ENCODE measurements around the gene TBX20.
"Not testable (repeated sequence)": the region's sequence is repeated elsewhere in the genome, so short reads cannot be mapped to it uniquely, and the experiment has no call there.

DNA sequence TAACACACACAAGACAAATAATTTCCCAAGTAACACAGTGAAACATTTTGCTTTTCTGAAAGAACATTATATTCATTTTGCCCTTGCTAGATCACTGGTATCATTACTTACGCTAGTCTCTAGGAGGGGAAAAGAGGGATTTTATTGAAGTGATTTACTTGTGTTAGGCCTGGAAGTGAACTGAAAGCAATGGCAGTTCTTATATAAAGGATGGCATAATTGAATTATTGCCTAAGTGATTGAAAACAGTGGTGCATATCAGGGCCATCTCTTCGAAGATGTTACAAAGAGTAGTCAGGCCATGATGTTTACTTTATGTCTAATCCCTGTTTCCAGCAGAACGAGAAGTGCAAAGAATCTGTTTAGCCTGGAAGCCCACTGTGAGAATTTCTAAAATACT is 38.8 kb downstream of the TBX20 start:
- not testable (repeated sequence) for TF ChIP-seq CTCF (IDR thresholded peaks at IDR 0.05; ENCODE audit: poor library complexity); EZH2 (IDR thresholded peaks at IDR 0.05; ENCODE audit: borderline replicate concordance); EZH2phosphoT487 (IDR thresholded peaks at IDR 0.05; ENCODE audit: low read depth, severe bottlenecking, unreplicated experiment)

All from hepatocyte (in vitro differentiated cells).